Body of pancreas (tissue), 4 donors: ENCODE data around the gene SEMA4F.

Source experiments
- POLR2A ChIP-seq, 3 donors: fragments of 450-650 bp; IDR thresholded peaks; one replicate each; pipeline ENCODE4 v1.6.1; 2016; ENCODE audit warnings: antibody characterized with exemption in 3 of 3, mild to moderate bottlenecking in 2 of 3
- TF ChIP-seq, protein P1 (sequence below), 7 experiments: fragments of 450-650 bp in 4 of 7; fragments of 200-600 bp in 3 of 7; sonication (generic) in 3 of 7; IDR thresholded peaks; one replicate each; pipeline ENCODE4 v1.5.1; 2016 to 2019; ENCODE audit warnings: antibody characterized with exemption in 7 of 7

DNA sequence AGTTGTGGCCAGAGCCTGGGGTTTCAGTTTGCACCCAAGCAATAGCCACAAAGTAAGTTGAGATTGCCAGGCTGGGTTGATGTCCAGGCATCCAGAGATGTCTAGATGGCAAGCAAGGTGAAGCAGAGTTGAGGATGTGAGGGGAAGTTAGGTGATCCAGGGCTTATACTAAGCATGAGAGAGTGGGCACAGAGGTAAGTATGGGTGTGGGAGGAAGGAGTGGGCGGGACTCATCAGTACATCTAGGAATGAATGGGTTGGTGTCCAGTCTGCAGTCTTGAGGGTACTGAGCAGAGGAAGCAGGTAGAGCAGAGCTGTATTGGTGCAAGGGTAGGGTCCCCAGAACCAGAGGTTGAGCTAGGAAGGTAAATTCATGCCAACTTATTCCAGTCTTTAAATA is 1.5 kb downstream of the SEMA4F start:
- TF ChIP-seq, protein P1, sequence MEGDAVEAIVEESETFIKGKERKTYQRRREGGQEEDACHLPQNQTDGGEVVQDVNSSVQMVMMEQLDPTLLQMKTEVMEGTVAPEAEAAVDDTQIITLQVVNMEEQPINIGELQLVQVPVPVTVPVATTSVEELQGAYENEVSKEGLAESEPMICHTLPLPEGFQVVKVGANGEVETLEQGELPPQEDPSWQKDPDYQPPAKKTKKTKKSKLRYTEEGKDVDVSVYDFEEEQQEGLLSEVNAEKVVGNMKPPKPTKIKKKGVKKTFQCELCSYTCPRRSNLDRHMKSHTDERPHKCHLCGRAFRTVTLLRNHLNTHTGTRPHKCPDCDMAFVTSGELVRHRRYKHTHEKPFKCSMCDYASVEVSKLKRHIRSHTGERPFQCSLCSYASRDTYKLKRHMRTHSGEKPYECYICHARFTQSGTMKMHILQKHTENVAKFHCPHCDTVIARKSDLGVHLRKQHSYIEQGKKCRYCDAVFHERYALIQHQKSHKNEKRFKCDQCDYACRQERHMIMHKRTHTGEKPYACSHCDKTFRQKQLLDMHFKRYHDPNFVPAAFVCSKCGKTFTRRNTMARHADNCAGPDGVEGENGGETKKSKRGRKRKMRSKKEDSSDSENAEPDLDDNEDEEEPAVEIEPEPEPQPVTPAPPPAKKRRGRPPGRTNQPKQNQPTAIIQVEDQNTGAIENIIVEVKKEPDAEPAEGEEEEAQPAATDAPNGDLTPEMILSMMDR (IDR thresholded peaks at IDR 0.05), result no peak
- TF ChIP-seq POLR2A (IDR thresholded peaks at IDR 0.05), result no peak
